Hepatocyte (in vitro differentiated cells): Measurements from ENCODE around the gene RGS11. TPM values are rescaled to one million over a fixed set of nuclear protein-coding genes. Genes with fewer than 3 reads are reported as not detected.
"Not testable (repeated sequence)": the region's sequence is repeated elsewhere in the genome, so short reads cannot be mapped to it uniquely, and the experiment has no call there.

Source experiments
- DNase-seq: peaks from one replicate; pipeline ENCODE4 v3.0.0-alpha.2; 2016; ENCODE audit warnings: low spot score
- H2AFZ ChIP-seq: fragments of 200-600 bp; sonication (generic); 2 replicates; pipeline ENCODE4 v1.6.0; 2016; ENCODE audit warnings: antibody characterized with exemption, mild to moderate bottlenecking
- H3K27ac ChIP-seq: fragments of 200-600 bp; sonication (generic); 2 replicates; pipeline ENCODE4 v1.5.1; 2016; ENCODE audit warnings: mild to moderate bottlenecking
- H3K27me3 ChIP-seq: fragments of 200-600 bp; sonication (generic); 2 replicates; pipeline ENCODE4 v1.6.1; 2016
- H3K36me3 ChIP-seq: fragments of 200-600 bp; sonication (generic); replicated peaks from 2 replicates; pipeline ENCODE4 v1.5.1; 2016; ENCODE audit warnings: low read depth; ENCODE audit not compliant: insufficient read depth
- H3K4me1 ChIP-seq: fragments of 200-600 bp; sonication (generic); 2 replicates; pipeline ENCODE4 v1.5.1; 2016; ENCODE audit warnings: mild to moderate bottlenecking, moderate library complexity; ENCODE audit not compliant: insufficient read depth
- H3K4me2 ChIP-seq: fragments of 200-600 bp; sonication (generic); 2 replicates; pipeline ENCODE4 v1.6.0; 2016
- H3K4me3 ChIP-seq: fragments of 200-600 bp; sonication (generic); 2 replicates; pipeline ENCODE4 v1.5.1; 2016; ENCODE audit warnings: mild to moderate bottlenecking
- H3K79me2 ChIP-seq: fragments of 200-600 bp; sonication (generic); 2 replicates; pipeline ENCODE4 v1.6.0; 2017; ENCODE audit warnings: mild to moderate bottlenecking
- H3K9me2 ChIP-seq: fragments of 200-600 bp; sonication (generic); replicated peaks from 2 replicates; pipeline ENCODE4 v1.6.0; 2017; ENCODE audit warnings: mild to moderate bottlenecking; ENCODE audit not compliant: insufficient read depth
- H3K9me3 ChIP-seq: fragments of 200-600 bp; sonication (generic); 2 replicates; pipeline ENCODE4 v1.5.1; 2016; ENCODE audit warnings: low read depth, mild to moderate bottlenecking
- H4K20me1 ChIP-seq: fragments of 200-600 bp; sonication (generic); 2 replicates; pipeline ENCODE4 v1.6.0; 2016; ENCODE audit warnings: mild to moderate bottlenecking; ENCODE audit not compliant: insufficient read depth, poor library complexity, severe bottlenecking
- CTCF ChIP-seq: fragments of 200-600 bp; sonication (generic); IDR thresholded peaks from 2 replicates; pipeline ENCODE4 v1.5.1; 2016; ENCODE audit warnings: antibody characterized with exemption, mild to moderate bottlenecking; ENCODE audit not compliant: poor library complexity
- EZH2 ChIP-seq: fragments of 200-600 bp; sonication (generic); IDR thresholded peaks from 2 replicates; pipeline ENCODE4 v1.6.1; 2016; ENCODE audit warnings: antibody characterized with exemption, mild to moderate bottlenecking, borderline replicate concordance
- EZH2phosphoT487 ChIP-seq: fragments of 200-600 bp; sonication (generic); IDR thresholded peaks from one replicate; pipeline ENCODE4 v1.6.1; 2018; ENCODE audit warnings: antibody characterized with exemption, mild to moderate bottlenecking, low read depth, moderate library complexity; ENCODE audit not compliant: unreplicated experiment, severe bottlenecking
- WGBS: methylation state at CpG from one replicate; pipeline ENCODE4 v1.1.6; 2016; ENCODE audit warnings: low lambda C conversion rate; ENCODE audit errors: missing lambda C conversion rate; 5-methylcytosine and 5-hydroxymethylcytosine counted together
- polyA plus RNA-seq: library from polyadenylated mRNA; unstranded; fragments of >200 nt; fragmentation: Nextera tagmentation; extraction: Ambion mirVana; gene quantifications from 2 replicates; pipeline ENCODE4 v1.2.1, GENCODE V29; 2016
- total RNA-seq: library from RNA; depleted of rRNA; stranded (reverse); fragments of >200 nt; gene quantifications from 2 replicates; pipeline ENCODE4 v1.2.3, GENCODE V29; 2014

Gene RGS11
- total and polyA plus RNA-seq, 2 experiments from 2014 or later = 0.57 to 0.93 TPM

- Histone ChIP-seq H3K79me2 (no peaks in the 10 kb centered on the region), H3K27ac (no peak overlapping the region), H3K9me2 (no peaks in the 10 kb centered on the region), H3K9me3 (no peaks in the 10 kb centered on the region), H3K4me2 (no peak overlapping the region), H2AFZ (no peak overlapping the region), H4K20me1 (no peaks in the 10 kb centered on the region), H3K27me3 (no peaks in the 10 kb centered on the region), H3K4me3 (no peak overlapping the region), H3K36me3 (no peaks in the 10 kb centered on the region), H3K4me1 (no peaks in the 10 kb centered on the region)
- TF ChIP-seq EZH2phosphoT487 = no peak
- no peak for DNase-seq
- 93% methylated on average over 17 of the region's 19 CpGs for WGBS
Measured at GRCh38 chr16:260326-260725, 15.4 kb downstream of the RGS11 start.

GRCh38 chr16:259814-260253 lies 15.9 kb downstream of the RGS11 start:
- Histone ChIP-seq H3K27me3 (no peaks in the 10 kb centered on the region), H2AFZ (no peak overlapping the region), H3K27ac (no peak overlapping the region), H3K79me2 (no peaks in the 10 kb centered on the region), H3K9me2 (no peaks in the 10 kb centered on the region), H3K36me3 (no peaks in the 10 kb centered on the region), H3K4me3 (no peak overlapping the region), H3K4me2 (no peak overlapping the region), H3K9me3 (no peaks in the 10 kb centered on the region), H4K20me1 (no peaks in the 10 kb centered on the region), H3K4me1 (no peaks in the 10 kb centered on the region)
- DNase-seq = no peak
- WGBS = 96% methylated on average over 13 of the region's 13 CpGs
- no peak for TF ChIP-seq EZH2phosphoT487
- TF ChIP-seq CTCF = no peak
- TF ChIP-seq EZH2 = no peak

GRCh38 chr16:259226-259625 lies 16.5 kb downstream of the RGS11 start:
- H3K36me3 ChIP-seq = no peaks in the 10 kb centered on the region

GRCh38 chr16:258091-258490 lies 17.7 kb downstream of the RGS11 start:
- WGBS = 63% methylated on average over 11 of the region's 13 CpGs
- not testable (repeated sequence) for H3K27me3 ChIP-seq, H3K36me3 ChIP-seq, H3K4me2 ChIP-seq, H3K9me2 ChIP-seq, H3K79me2 ChIP-seq, H4K20me1 ChIP-seq, DNase-seq, H3K4me3 ChIP-seq, H3K4me1 ChIP-seq, H2AFZ ChIP-seq, H3K9me3 ChIP-seq
- H3K27ac ChIP-seq = peak overlapping the region; percentile 31

More at GRCh38 chr16:259226-259625, 16.5 kb downstream of the RGS11 start:
- Histone ChIP-seq H3K4me1 (no peaks in the 10 kb centered on the region), H3K9me3 (no peaks in the 10 kb centered on the region), H3K27me3 (no peaks in the 10 kb centered on the region), H2AFZ (no peak overlapping the region), H3K27ac (no peak overlapping the region), H4K20me1 (no peaks in the 10 kb centered on the region), H3K9me2 (no peaks in the 10 kb centered on the region), H3K4me2 (no peak overlapping the region), H3K79me2 (no peaks in the 10 kb centered on the region), H3K4me3 (no peak overlapping the region)
- 96% methylated on average over 10 of the region's 10 CpGs for WGBS
- DNase-seq = no peak
- TF ChIP-seq CTCF = no peak
- TF ChIP-seq EZH2 = no peak
- TF ChIP-seq EZH2phosphoT487 = no peak

- Histone ChIP-seq H3K36me3 (no peaks in the 10 kb centered on the region), H3K27ac (no peak overlapping the region), H3K4me3 (no peak overlapping the region), H3K79me2 (peaks cover 7% of the 10 kb centered on the region), H3K27me3 (no peaks in the 10 kb centered on the region), H2AFZ (no peak overlapping the region), H3K9me3 (no peaks in the 10 kb centered on the region), H3K4me2 (no peak overlapping the region), H4K20me1 (no peaks in the 10 kb centered on the region), H3K4me1 (peaks cover 11% of the 10 kb centered on the region), H3K9me2 (no peaks in the 10 kb centered on the region)
- TF ChIP-seq EZH2phosphoT487 (no peak), EZH2 (no peak), CTCF (no peak)
- no peak for DNase-seq
- over 99% methylated on average over 6 of the region's 6 CpGs for WGBS
Measured at GRCh38 chr16:255183-255582, 20.6 kb downstream of the RGS11 start.
